ENCODE results near the gene AQP10. TPM values are rescaled to one million over a fixed set of nuclear protein-coding genes. Genes with fewer than 3 reads are reported as not detected.

Gene AQP10
- total RNA-seq, 1 donor from 2014 or later = not detected

DNA sequence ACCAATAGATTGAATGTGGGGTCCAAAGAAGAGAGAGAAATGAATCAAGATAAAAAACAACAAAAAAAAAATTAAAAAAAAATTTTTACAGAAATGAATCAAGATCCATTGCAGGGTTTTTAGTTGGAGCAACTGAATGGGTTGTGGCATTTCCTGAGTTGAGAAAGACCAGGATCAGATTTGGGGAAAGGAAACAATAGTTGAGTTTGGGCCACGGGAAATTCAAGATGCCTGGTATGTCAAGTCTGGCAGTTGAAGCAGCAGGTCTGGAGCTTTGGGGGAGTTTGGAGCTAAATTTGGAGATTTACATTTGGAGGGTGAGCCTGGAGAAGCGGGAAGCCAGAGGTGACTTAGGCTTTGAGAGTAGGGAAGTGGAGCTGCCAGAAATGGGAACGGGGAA, 27.1 kb downstream of the AQP10 start:
- Histone ChIP-seq H3K4me3 (ENCODE audit: insufficient read depth, low read depth, low read length) (no peak overlapping the region), H3K79me2 (ENCODE audit: insufficient read depth, low read length) (no peaks in the 10 kb centered on the region), H3K27me3 (ENCODE audit: insufficient read depth, low read length) (no peaks in the 10 kb centered on the region), H3K27ac (ENCODE audit: low read depth, low read length) (no peak overlapping the region), H3K9ac (ENCODE audit: low read length) (no peak overlapping the region), H4K20me1 (ENCODE audit: insufficient read depth, low read length) (peaks cover 48% of the 10 kb centered on the region), H3K4me1 (ENCODE audit: insufficient read depth, low read length) (peaks cover 10% of the 10 kb centered on the region), H3K4me2 (ENCODE audit: low read length) (no peak overlapping the region), H2AFZ (ENCODE audit: low read depth, low read length) (no peak overlapping the region), H3K36me3 (ENCODE audit: insufficient read depth, low read length) (peaks cover 45% of the 10 kb centered on the region), H3K9me3 (ENCODE audit: insufficient read depth, low read depth, low read length) (no peaks in the 10 kb centered on the region)
- peak overlapping the region; percentile 30 for H3K4me3 Mint-ChIP-seq (ENCODE audit: unreplicated experiment)
- DNase-seq (ENCODE audit: low read depth) (no peak), FAIRE-seq (no peak)
- H3K4me1 Mint-ChIP-seq (ENCODE audit: low read depth, unreplicated experiment) = peaks cover 5% of the 10 kb centered on the region
- peaks cover 49% of the 10 kb centered on the region for H3K36me3 Mint-ChIP-seq (ENCODE audit: low read depth, unreplicated experiment)
- H3K9me3 Mint-ChIP-seq (ENCODE audit: unreplicated experiment) = no peaks in the 10 kb centered on the region
- TF ChIP-seq EZH2 (IDR thresholded peaks at IDR 0.05; ENCODE audit: insufficient read depth, low read length) = no peak
- TF ChIP-seq, protein P1, sequence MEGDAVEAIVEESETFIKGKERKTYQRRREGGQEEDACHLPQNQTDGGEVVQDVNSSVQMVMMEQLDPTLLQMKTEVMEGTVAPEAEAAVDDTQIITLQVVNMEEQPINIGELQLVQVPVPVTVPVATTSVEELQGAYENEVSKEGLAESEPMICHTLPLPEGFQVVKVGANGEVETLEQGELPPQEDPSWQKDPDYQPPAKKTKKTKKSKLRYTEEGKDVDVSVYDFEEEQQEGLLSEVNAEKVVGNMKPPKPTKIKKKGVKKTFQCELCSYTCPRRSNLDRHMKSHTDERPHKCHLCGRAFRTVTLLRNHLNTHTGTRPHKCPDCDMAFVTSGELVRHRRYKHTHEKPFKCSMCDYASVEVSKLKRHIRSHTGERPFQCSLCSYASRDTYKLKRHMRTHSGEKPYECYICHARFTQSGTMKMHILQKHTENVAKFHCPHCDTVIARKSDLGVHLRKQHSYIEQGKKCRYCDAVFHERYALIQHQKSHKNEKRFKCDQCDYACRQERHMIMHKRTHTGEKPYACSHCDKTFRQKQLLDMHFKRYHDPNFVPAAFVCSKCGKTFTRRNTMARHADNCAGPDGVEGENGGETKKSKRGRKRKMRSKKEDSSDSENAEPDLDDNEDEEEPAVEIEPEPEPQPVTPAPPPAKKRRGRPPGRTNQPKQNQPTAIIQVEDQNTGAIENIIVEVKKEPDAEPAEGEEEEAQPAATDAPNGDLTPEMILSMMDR (IDR thresholded peaks at IDR 0.05; ENCODE audit: insufficient read depth, low read depth, low read length) = no peak
- no peaks in the 10 kb centered on the region for H3K27me3 Mint-ChIP-seq (ENCODE audit: low read depth, unreplicated experiment)
- H3K27ac Mint-ChIP-seq (ENCODE audit: unreplicated experiment) = no peak overlapping the region

DNA sequence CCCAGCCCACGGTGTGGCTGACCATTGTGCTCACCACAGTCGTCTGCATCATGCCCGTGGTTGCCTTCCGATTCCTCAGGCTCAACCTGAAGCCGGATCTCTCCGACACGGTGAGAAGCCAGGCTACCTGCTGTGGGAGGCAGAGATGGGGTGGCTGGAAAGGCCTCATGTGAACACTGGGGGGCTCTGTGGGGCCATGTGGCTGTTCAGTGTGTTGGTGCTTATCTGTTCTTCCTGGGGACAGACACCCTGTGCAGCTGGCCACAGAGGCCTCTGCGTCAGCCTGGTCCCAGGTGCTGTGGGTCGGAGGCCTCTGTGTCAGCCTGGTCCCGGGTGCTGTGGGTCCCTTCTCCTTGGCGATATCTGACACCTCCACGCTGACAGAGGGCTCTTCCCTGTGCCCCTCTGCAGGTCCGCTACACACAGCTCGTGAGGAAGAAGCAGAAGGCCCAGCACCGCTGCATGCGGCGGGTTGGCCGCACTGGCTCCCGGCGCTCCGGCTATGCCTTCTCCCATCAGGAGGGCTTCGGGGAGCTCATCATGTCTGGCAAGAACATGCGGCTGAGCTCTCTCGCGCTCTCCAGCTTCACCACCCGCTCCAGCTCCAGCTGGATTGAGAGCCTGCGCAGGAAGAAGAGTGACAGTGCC, 27.7 kb downstream of the AQP10 start:
- Mint-ChIP-seq H3K9me3 (ENCODE audit: unreplicated experiment) (no peaks in the 10 kb centered on the region), H3K27ac (ENCODE audit: unreplicated experiment) (no peak overlapping the region)
- DNase-seq (ENCODE audit: low read depth) = no peak

More for the DNA sequence above, 27.7 kb downstream of the AQP10 start:
- Histone ChIP-seq H3K79me2 (ENCODE audit: insufficient read depth, low read length) (no peaks in the 10 kb centered on the region), H4K20me1 (ENCODE audit: insufficient read depth, low read length) (peaks cover 42% of the 10 kb centered on the region), H3K4me1 (ENCODE audit: insufficient read depth, low read length) (peaks cover 13% of the 10 kb centered on the region), H3K9ac (ENCODE audit: low read length) (no peak overlapping the region), H3K27ac (ENCODE audit: low read depth, low read length) (no peak overlapping the region), H3K27me3 (ENCODE audit: insufficient read depth, low read length) (no peaks in the 10 kb centered on the region), H3K9me3 (ENCODE audit: insufficient read depth, low read depth, low read length) (no peaks in the 10 kb centered on the region), H3K36me3 (ENCODE audit: insufficient read depth, low read length) (peaks cover 39% of the 10 kb centered on the region), H3K4me2 (ENCODE audit: low read length) (no peak overlapping the region), H2AFZ (ENCODE audit: low read depth, low read length) (no peak overlapping the region), H3K4me3 (ENCODE audit: insufficient read depth, low read depth, low read length) (no peak overlapping the region)
- no peak for FAIRE-seq
- TF ChIP-seq EZH2 (IDR thresholded peaks at IDR 0.05; ENCODE audit: insufficient read depth, low read length) = no peak
- TF ChIP-seq, protein P1 (IDR thresholded peaks at IDR 0.05; ENCODE audit: insufficient read depth, low read depth, low read length) = no peak
- Mint-ChIP-seq H3K36me3 (ENCODE audit: low read depth, unreplicated experiment) (peaks cover 43% of the 10 kb centered on the region), H3K27me3 (ENCODE audit: low read depth, unreplicated experiment) (no peaks in the 10 kb centered on the region), H3K4me3 (ENCODE audit: unreplicated experiment) (no peak overlapping the region), H3K4me1 (ENCODE audit: low read depth, unreplicated experiment) (peaks cover 11% of the 10 kb centered on the region)

All from astrocyte (in vitro differentiated cells and primary cell).